GM12878 (cell line): ENCODE results near the gene NELL1.

Experiments
- CEBPB ChIP-seq, 2 experiments: fragments of 150-350 bp in 1 of 2; IDR thresholded peaks; 2 replicates each; pipeline ENCODE4 v1.6.1; 2012 to 2014; ENCODE audit warnings: low read depth in 2 of 2, low read length in 2 of 2, borderline replicate concordance in 1 of 2, inconsistent platforms in 1 of 2
- EZH2 ChIP-seq: IDR thresholded peaks from 2 replicates; pipeline ENCODE4 v1.6.1; 2012; ENCODE audit warnings: low read depth, mild to moderate bottlenecking, control low read depth, inconsistent platforms, low read length, borderline replicate concordance; ENCODE audit not compliant: control insufficient read depth
- POLR2A ChIP-seq: IDR thresholded peaks from 2 replicates; pipeline ENCODE4 v1.6.1; 2011; ENCODE audit warnings: low read depth, mild to moderate bottlenecking, low read length
- POLR2AphosphoS5 ChIP-seq: IDR thresholded peaks from 2 replicates; pipeline ENCODE4 v1.6.1; 2011; ENCODE audit warnings: mild to moderate bottlenecking, low read length, inconsistent platforms
- TARDBP ChIP-seq: IDR thresholded peaks from 2 replicates; pipeline ENCODE4 v1.6.1; 2016; ENCODE audit warnings: borderline replicate concordance
- ZNF207 ChIP-seq: fragments of 450-650 bp; IDR thresholded peaks from 2 replicates; pipeline ENCODE4 v1.6.1; 2014; ENCODE audit warnings: antibody characterized with exemption, mild to moderate bottlenecking, borderline replicate concordance

DNA sequence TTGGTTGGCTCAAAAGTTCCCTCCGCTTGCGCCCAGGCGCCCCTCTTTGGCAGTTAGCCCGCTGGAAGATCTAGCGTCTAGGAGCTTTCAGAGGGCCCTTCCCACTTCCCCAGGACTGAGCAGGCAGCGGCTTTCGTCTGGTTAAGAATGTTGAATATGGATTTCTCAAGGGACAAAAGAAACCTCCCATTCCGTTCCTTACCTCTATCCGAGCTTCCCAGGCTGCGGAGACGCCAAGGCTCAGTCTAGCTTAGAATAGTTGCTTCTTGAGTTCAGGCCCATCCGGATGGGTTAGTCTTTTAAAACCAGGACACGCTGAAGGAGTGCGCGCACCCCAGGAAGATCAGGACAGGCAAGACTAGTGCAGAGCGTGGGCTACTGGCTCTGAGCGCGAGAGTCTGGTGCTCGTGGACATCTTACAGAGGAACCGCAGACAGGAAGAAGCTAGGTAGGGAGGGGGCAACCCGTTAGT lies 1.6 kb downstream of the NELL1 start:
- no peak for TF ChIP-seq EZH2
- no peak for TF ChIP-seq POLR2A
- TF ChIP-seq POLR2AphosphoS5: no peak
- no peak for TF ChIP-seq CEBPB (IDR thresholded peaks at IDR 0.05; ENCODE audit: borderline replicate concordance in 1 of 2, low read depth in 2 of 2, low read length in 2 of 2)
- no peak for TF ChIP-seq TARDBP
- no peak for TF ChIP-seq ZNF207
